ENCODE data around the gene SDHB. TPM values are rescaled to one million over a fixed set of nuclear protein-coding genes. Genes with fewer than 3 reads are reported as not detected.
A peak's percentile ranks its signal among the peaks of the same experiment; 100 is the strongest.

The SDHB gene
- total and polyA plus RNA-seq, 2 donors from 2014 or later = 92.0 to 313 TPM

DNA sequence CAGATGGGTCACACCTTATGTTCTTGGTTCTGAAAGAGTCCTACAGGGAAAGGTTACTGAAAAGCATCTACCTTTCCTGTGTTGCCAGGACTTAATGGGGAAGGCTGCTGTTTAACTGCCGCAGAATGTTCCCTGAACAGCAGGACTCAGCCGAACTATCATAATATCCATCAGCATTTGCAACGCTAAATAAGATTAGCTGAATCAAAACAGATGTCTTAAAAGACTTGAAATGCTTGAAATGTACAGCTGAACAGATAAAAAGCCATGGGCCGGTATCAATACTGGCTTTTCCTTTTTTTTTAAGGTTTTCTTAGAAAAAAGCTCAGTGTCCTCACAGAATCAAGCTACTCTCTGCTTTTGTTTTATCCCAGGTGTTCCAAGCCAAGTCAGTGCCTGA, 22.4 kb downstream of the SDHB start:
- Histone ChIP-seq H3K4me1 (ENCODE audit: control insufficient read depth in 2 of 3, insufficient read depth in 2 of 3, low read depth in 1 of 3, low read length in 3 of 3) (no peaks in the 10 kb centered on the region), H3K27me3 (ENCODE audit: control insufficient read depth, insufficient read depth, low read length) (no peaks in the 10 kb centered on the region), H3K9ac (ENCODE audit: low read length in 3 of 3) (no peak overlapping the region), H3K36me3 (ENCODE audit: control insufficient read depth in 2 of 3, insufficient read depth in 3 of 3, low read length in 3 of 3) (peaks cover 6 to 33% (median 31%) of the 10 kb centered on the region in 3 donors), H3K4me3 (ENCODE audit: low read length in 3 of 3) (no peak overlapping the region), H3K9me3 (ENCODE audit: control insufficient read depth in 2 of 3, insufficient read depth in 1 of 3, low read length in 3 of 3) (no peaks in the 10 kb centered on the region), H3K27ac (ENCODE audit: low read depth in 2 of 2, low read length in 2 of 2) (no peak overlapping the region)
- DNase-seq (no peak), FAIRE-seq (no peak)
- TF ChIP-seq, protein P1, sequence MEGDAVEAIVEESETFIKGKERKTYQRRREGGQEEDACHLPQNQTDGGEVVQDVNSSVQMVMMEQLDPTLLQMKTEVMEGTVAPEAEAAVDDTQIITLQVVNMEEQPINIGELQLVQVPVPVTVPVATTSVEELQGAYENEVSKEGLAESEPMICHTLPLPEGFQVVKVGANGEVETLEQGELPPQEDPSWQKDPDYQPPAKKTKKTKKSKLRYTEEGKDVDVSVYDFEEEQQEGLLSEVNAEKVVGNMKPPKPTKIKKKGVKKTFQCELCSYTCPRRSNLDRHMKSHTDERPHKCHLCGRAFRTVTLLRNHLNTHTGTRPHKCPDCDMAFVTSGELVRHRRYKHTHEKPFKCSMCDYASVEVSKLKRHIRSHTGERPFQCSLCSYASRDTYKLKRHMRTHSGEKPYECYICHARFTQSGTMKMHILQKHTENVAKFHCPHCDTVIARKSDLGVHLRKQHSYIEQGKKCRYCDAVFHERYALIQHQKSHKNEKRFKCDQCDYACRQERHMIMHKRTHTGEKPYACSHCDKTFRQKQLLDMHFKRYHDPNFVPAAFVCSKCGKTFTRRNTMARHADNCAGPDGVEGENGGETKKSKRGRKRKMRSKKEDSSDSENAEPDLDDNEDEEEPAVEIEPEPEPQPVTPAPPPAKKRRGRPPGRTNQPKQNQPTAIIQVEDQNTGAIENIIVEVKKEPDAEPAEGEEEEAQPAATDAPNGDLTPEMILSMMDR (IDR thresholded peaks at IDR 0.05; ENCODE audit: borderline replicate concordance, extremely low read depth, insufficient read depth) = no peak
- intact Hi-C loops (cut with DNase I) = no loop called here

DNA sequence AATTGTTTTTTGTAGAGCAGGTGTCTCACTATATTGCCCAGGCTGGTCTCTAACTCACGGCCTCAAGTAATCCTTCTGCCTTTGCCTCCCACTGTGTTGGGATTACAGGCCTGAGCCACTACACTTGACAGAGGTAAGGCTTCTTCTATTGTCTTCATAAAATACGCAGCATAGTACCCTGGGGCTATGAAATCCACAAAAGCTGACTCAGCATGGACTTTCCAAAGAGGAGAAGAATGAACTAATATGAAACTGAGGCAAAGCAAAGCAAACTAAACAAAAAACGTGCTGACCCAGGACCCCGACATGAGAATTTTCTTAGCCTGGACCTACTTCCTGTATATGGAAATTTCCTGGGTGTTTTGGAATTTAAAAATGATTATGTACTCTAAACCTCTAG, 23.6 kb downstream of the SDHB start:
- TF ChIP-seq, protein P1 (IDR thresholded peaks at IDR 0.05; ENCODE audit: borderline replicate concordance, extremely low read depth, insufficient read depth) = no peak
- Histone ChIP-seq H3K4me3 (ENCODE audit: low read length in 3 of 3) (no peak overlapping the region), H3K9ac (ENCODE audit: low read length in 3 of 3) (no peak overlapping the region), H3K36me3 (ENCODE audit: control insufficient read depth in 2 of 3, insufficient read depth in 3 of 3, low read length in 3 of 3) (peaks cover 6 to 41% (median 31%) of the 10 kb centered on the region in 3 donors), H3K27me3 (ENCODE audit: control insufficient read depth, insufficient read depth, low read length) (no peaks in the 10 kb centered on the region), H3K4me1 (ENCODE audit: control insufficient read depth in 2 of 3, insufficient read depth in 2 of 3, low read depth in 1 of 3, low read length in 3 of 3) (no peaks in the 10 kb centered on the region), H3K27ac (ENCODE audit: low read depth in 2 of 2, low read length in 2 of 2) (no peak overlapping the region), H3K9me3 (ENCODE audit: control insufficient read depth in 2 of 3, insufficient read depth in 1 of 3, low read length in 3 of 3) (no peaks in the 10 kb centered on the region)
- no peak for FAIRE-seq
- intact Hi-C loops (cut with DNase I) = no loop called here
- DNase-seq = no peak

DNA sequence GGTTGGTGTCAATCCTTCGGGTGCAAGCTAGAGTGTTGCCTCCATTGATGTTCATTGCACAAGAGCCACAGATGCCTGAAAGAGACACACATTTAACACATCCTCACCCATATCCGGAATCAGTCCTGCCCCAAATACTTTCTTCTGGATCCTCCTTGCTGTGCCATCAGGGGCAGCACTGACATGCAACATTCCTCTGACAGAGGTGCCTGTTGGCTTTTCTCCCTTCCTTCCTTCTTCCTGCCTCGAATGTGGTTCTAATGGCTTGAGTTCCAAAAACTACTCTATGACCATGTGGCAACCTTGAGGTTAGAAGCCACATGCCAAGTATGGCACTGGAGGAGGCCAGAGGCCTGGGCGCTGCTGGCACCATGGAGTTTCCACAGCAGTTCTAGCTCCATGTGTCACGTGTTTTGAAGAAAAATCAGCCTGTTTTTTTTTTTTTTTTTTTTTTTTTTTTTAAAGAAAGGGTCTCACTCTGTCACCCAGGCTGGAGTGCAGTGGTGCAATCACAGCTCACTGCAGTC, 25.1 kb downstream of the SDHB start:
- Histone ChIP-seq H3K36me3 (ENCODE audit: control insufficient read depth in 2 of 3, insufficient read depth in 3 of 3, low read length in 3 of 3) (peaks cover 6 to 54% (median 40%) of the 10 kb centered on the region in 3 donors), H3K4me1 (ENCODE audit: control insufficient read depth in 2 of 3, insufficient read depth in 2 of 3, low read depth in 1 of 3, low read length in 3 of 3) (no peaks in the 10 kb centered on the region), H3K4me3 (ENCODE audit: low read length in 3 of 3) (no peak overlapping the region), H3K27me3 (ENCODE audit: control insufficient read depth, insufficient read depth, low read length) (no peaks in the 10 kb centered on the region), H3K9ac (ENCODE audit: low read length in 3 of 3) (no peak overlapping the region), H3K27ac (ENCODE audit: low read depth in 2 of 2, low read length in 2 of 2) (peak overlapping the region in 1 of 2 donors; percentile 35), H3K9me3 (ENCODE audit: control insufficient read depth in 2 of 3, insufficient read depth in 1 of 3, low read length in 3 of 3) (no peaks in the 10 kb centered on the region)
- TF ChIP-seq, protein P1 (IDR thresholded peaks at IDR 0.05; ENCODE audit: borderline replicate concordance, extremely low read depth, insufficient read depth) = no peak
- FAIRE-seq = no peak
- intact Hi-C loops (cut with DNase I) = no loop called here
- DNase-seq = no peak

DNA sequence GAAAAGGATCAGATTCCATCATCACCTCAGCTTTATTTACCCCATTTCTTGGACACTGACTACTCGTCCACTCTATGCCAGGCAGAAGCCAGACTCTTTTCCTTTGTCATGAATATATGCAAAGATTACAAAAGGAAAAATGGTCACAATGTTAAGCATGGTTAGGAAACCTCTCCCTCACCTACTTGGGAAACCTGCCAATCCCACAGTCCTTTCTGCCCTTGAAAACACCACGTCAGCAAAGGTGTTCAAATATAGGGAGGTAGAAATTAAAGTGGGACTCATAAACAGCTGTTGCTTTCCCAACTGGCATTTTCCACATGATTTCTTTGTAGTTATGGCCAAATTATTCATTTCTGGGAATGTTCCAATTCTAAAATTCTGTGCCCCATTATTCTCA, 25.9 kb downstream of the SDHB start:
- no peak overlapping the region for H3K4me3 ChIP-seq (ENCODE audit: low read length in 3 of 3)
- intact Hi-C loops (cut with DNase I) = no loop called here
- TF ChIP-seq, protein P1 (IDR thresholded peaks at IDR 0.05; ENCODE audit: borderline replicate concordance, extremely low read depth, insufficient read depth) = no peak
- H3K27me3 ChIP-seq (ENCODE audit: control insufficient read depth, insufficient read depth, low read length) = no peaks in the 10 kb centered on the region
- H3K4me1 ChIP-seq (ENCODE audit: control insufficient read depth in 2 of 3, insufficient read depth in 2 of 3, low read depth in 1 of 3, low read length in 3 of 3) = peaks cover 0 to 2% (median 0%) of the 10 kb centered on the region in 3 donors
- no peak overlapping the region for H3K9ac ChIP-seq (ENCODE audit: low read length in 3 of 3)
- no peaks in the 10 kb centered on the region for H3K9me3 ChIP-seq (ENCODE audit: control insufficient read depth in 2 of 3, insufficient read depth in 1 of 3, low read length in 3 of 3)
- peaks cover 6 to 57% (median 48%) of the 10 kb centered on the region in 3 donors for H3K36me3 ChIP-seq (ENCODE audit: control insufficient read depth in 2 of 3, insufficient read depth in 3 of 3, low read length in 3 of 3)
- FAIRE-seq (no peak), DNase-seq (no peak)
- peak overlapping the region; percentile 35 to 61 for H3K27ac ChIP-seq (ENCODE audit: low read depth in 2 of 2, low read length in 2 of 2)

Data from kidney (tissue), 14 donors.